ENCODE results near the gene EEF2K. TPM values are rescaled to one million over a fixed set of nuclear protein-coding genes. Genes with fewer than 3 reads are reported as not detected.

EEF2K gene
- total RNA-seq, 1 donor from 2014 or later: 28.3 TPM

DNA sequence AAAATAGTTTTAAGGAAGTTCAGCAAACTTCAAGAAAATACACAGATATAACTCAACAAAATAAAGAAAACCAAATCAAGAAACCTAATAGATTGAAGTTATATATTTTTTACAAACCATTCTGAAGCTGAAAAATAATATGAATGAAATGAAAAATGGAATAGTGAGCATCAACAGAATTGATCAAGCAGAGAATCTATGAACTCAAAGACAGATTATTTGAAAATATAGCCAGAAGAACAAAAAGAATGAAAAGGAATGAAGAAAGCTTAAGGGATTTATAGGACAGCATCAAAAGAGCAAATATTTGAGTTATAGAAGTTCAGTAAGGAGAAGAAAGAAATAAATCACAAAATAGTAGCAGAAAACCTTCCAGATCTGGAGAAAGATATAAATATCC is 130.5 kb downstream of the EEF2K start:
- DNase-seq: no peak

DNA sequence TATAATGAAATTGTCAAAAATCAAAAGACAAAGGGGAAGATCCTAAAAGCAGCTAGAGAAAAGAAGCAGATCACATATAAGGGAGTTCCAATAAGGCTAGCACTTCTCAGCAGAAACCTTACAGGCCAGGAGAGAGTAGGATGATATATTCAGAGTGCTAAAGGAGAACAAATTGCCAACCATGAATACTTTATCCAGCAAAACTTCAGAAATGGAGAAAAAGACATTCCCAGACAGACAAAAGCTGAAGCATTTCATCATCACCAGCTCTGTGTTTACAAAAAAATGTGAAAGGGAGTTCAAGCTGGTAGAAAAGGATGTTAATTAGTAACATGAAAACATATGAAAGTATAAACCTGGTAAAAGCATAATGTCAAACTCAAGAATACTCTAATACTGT is 131.0 kb downstream of the EEF2K start:
- DNase-seq: no peak

DNA sequence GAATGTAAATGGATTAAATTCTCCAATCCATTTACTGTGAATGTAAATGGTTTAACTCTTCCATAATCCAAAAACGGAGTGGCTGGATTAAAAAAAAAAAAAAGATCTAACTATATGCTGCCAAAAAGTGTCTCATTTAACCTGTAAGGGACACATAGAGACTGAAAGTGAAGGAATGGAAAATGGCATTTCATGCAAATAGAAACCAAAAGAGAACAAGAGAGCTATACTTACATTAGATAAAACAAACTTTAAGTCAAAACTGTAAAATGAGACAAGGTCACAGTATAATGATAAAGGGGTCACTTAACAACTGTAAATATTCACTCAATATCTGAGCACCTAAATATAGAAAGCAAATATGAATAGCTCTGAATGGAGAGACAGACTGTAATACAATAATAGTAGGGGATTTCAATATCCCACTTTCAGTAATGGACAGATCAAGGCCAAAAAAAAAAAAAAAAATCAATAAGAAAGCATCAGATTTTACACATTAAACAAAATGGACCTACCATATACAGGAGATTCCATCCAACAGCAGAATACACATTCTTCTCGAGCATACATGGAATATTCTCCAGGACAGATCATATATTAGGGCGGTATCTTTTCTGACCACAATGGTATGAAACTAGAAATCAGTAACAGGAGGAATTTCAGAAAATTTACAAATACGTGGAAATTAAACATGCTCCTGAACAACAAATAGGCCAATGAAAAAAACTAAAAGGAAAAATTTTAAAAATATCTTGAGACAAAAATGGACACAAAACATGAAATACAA is 132.0 kb downstream of the EEF2K start:
- no peak for DNase-seq

Other genes with a start within 250 kb of the EEF2K start
- not detected for gene PDZD9, start 205.2 kb upstream of the EEF2K start, total RNA-seq
- 13.6 TPM for gene MOSMO, start 198.2 kb upstream of the EEF2K start, total RNA-seq
- gene VWA3A, start 113.7 kb upstream of the EEF2K start, total RNA-seq: 0.79 TPM
- gene SDR42E2, start 43.8 kb upstream of the EEF2K start, total RNA-seq: not detected
- 23.6 TPM for gene POLR3E, start 91.1 kb downstream of the EEF2K start, total RNA-seq
- gene CDR2, start 168.3 kb downstream of the EEF2K start, total RNA-seq: 19.8 TPM

Data from skin of body (tissue), 2 donors.